Activated CD4-positive, alpha-beta T cell treated with anti-CD3 and anti-CD28 coated beads for 48 hours (primary cell): Measurements from ENCODE around the gene LHX6.

Experiments
- DNase-seq: peaks from one replicate; pipeline ENCODE4 v3.0.0-alpha.2; 2020

The LHX6 gene

GRCh38 chr9:122190597-122191381 is 38.0 kb downstream of the LHX6 start:
- peak; percentile 43 for DNase-seq

DNA sequence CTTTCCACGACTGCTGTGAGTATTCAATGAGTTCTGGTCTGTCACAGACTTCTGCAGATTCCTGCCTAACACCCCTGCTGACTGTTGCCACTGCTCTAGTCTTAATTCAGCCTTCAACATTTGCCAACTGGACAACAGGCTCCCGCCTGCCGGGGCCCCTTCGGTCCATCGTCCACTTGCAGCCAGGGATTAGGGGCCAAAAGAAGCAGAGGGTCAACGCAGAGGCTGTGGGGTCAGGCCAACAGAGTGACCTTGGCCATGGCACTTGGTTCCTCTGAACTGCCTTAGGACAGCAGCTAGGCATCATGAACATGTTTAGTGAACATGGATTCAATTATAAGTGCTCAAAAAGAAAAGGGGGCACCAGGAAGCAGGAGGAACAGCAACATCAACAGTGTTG is 40.4 kb downstream of the LHX6 start:
- DNase-seq = no peak

- no peak for DNase-seq
These were observed 41.8 kb downstream of the LHX6 start for GRCh38 chr9:122186777-122187470.

DNA sequence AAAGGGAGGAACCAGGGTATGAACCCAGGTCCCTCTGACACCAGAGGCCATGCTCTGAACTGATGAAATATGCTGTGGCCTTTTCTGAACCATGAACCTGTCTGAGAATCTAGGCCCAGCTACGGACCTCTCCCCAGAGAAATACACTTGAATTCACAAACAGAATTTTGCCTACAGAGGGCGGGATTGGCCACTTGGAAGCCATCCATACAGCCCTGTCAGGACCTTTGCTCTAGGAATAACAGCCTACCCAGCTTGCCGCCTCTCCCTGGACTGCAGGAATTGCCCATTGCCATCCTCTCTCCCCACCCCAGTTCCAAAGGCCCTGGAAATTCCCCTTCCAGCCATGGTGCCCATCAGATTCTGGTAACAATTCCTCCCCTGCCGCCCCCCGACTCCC is 42.5 kb downstream of the LHX6 start:
- no peak for DNase-seq

- DNase-seq = no peak
These were observed 44.2 kb downstream of the LHX6 start for GRCh38 chr9:122184551-122184950.

GRCh38 chr9:122183501-122183900 is 45.3 kb downstream of the LHX6 start:
- DNase-seq = no peak

- DNase-seq = no peak
These were observed 48.1 kb downstream of the LHX6 start for GRCh38 chr9:122180633-122181032.

GRCh38 chr9:122179690-122180074 is 49.1 kb downstream of the LHX6 start:
- DNase-seq = no peak

- no peak for DNase-seq
These were observed 49.6 kb downstream of the LHX6 start for GRCh38 chr9:122179054-122179689.

- no peak for DNase-seq
These were observed 51.8 kb downstream of the LHX6 start for GRCh38 chr9:122176916-122177315.

GRCh38 chr9:122173670-122174069 is 55.1 kb downstream of the LHX6 start:
- no peak for DNase-seq

DNA sequence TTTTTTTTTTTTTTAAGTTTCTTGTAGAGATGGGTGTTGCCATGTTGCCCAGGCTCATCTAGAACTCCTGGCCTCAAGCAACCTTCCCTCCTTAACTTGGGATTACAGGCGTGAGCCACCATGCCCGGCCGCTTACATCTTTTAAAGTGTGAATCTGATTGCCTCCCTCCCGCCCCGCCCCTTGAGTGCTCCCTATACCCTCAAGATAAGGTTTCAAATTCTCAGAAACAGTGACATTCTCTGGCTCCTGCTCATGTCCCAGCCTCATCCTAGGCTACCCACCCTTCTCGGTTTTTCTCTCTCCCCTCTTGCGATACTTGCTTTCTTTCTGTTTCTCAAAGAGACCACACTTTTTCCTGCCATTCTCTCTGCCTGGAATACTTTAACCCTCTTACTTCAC is 56.6 kb downstream of the LHX6 start:
- DNase-seq = no peak

- DNase-seq = no peak
These were observed 60.4 kb downstream of the LHX6 start for GRCh38 chr9:122168356-122168755.

DNA sequence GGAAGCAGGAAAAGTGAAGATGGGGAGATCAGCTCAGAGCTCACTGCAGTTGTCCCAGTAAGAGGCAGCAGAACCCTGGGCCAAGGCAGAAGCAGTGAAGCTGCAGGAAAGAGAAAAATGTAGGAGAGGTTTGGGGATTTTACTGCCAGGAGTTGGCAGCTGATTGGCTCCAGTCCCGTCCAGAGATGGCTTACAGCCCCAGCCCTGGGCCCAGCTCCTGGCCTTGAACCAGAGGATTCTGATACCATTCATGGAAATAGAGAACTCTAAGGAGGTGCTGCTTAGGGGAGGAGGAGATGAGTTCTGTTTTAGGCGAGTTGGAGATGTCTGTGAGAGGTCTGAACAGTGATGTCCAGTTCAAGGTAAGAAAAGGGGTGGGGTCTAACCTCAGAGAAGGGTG is 64.5 kb downstream of the LHX6 start:
- no peak for DNase-seq

DNA sequence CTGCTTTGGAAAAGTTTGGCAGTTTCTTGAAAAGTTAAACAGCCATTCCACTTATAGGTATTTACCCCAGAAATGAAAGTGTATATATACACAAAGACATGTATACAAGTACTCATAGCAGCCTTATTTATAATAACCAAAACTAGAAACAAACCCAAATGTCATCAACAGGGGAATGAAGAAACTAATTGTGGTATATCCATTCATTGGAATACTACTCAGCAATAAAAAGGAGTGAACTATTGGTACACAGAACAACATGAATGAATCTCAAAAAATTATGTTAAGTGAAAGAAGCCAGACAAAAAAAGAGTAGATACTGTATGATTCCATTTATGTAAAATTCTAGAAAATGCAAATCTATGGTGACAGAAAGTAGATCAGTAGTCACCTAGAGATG is 66.3 kb downstream of the LHX6 start:
- DNase-seq = no peak

DNA sequence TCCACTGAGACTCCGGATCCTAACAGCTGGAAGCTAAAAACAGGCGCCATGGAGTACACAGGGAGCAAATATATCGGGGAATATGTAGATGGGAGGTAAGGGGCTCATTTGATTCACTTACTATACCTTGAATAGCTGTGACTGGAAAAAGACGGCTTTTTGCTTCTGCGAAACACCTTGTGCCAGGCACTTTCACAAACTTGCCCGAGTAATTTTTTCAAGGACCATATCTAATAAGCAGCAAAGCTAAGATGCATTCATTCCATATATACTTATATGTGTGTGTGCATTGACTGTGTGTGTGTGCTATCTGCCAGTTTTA is 68.9 kb downstream of the LHX6 start:
- DNase-seq = no peak

GRCh38 chr9:122159026-122159924 is 69.5 kb downstream of the LHX6 start, which contains the start of the genes MORN5 and NDUFA8:
TSS of gene MORN5 (plus strand) at chr9:122159908. CDS start at chr9:122159973, 65 bp downstream.
TSS of gene NDUFA8 (minus strand) at chr9:122159779. CDS start at chr9:122159677, 102 bp downstream.
- DNase-seq = peak; percentile 97

DNA sequence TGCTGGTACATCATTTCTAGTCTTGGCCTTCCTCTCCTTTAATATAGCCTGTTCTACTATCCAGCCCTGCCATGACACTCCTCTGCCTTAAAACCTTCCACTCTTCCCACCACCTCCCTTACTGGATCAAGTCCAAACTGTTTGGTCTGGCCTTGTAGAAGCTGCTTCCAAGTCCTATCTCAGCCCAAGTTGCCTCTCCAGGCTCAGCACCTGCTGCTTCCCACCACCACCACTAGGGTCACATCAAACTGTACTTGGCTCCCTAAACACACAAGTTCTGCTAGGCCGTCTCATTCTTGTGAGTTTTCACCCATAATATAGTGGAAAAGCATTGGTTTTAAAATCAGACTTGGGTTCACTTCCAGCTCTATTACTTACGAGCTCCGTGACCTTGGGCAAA is 70.6 kb downstream of the LHX6 start:
- peak; percentile 55 for DNase-seq

- no peak for DNase-seq
These were observed 73.0 kb downstream of the LHX6 start for GRCh38 chr9:122155796-122156195.
